OCI-LY3 (cell line): ENCODE measurements around the gene MAOB.

ENCODE experiments used
- CTCF ChIP-seq: fragments of 200-600, 300-600 bp; sonication (generic); IDR thresholded peaks from 2 replicates; pipeline ENCODE4 v1.5.1; 2014; ENCODE audit warnings: antibody characterized with exemption, low read length, low read depth
- EZH2phosphoT487 ChIP-seq: fragments of 200-600 bp; shearing (Covaris generic); IDR thresholded peaks from 2 replicates; pipeline ENCODE4 v1.6.1; 2018; ENCODE audit warnings: antibody characterized with exemption, mixed run types, low read depth

- no peak for TF ChIP-seq CTCF
- no peak for TF ChIP-seq EZH2phosphoT487
Measured at GRCh38 chrX:43865791-43866190, 16.5 kb downstream of the MAOB start.
